Endothelial cell of umbilical vein (primary cell): ENCODE measurements around the gene IL4R. TPM values are rescaled to one million over a fixed set of nuclear protein-coding genes. Genes with fewer than 3 reads are reported as not detected.

Experiments used
- BruUV-seq: library from RNA; stranded (reverse); fragments of 400-500 nt; replicated peaks from 2 replicates; lab custom pipeline; 2021; lab: Mats Ljungman, UMichigan
- CTCF ChIA-PET: fragments of 300-600, 350-600 bp; sonication (Branson Sonifier 250); formaldehyde crosslinking; loops from one replicate; lab custom pipeline; 2021; ENCODE audit warnings: antibody characterized with exemption, inconsistent platforms; lab: Charles Lee
- POLR2A ChIA-PET: fragments of 300-600, 350-600 bp; sonication (Branson Sonifier 250); formaldehyde crosslinking; loops from one replicate; lab custom pipeline; 2021; ENCODE audit warnings: antibody characterized with exemption, inconsistent platforms; lab: Charles Lee
- DNase-seq: peaks from one replicate; pipeline ENCODE4 v3.0.0-alpha.2; 2011; ENCODE audit warnings: low read depth, low spot score
- FAIRE-seq: peaks from 2 replicates; lab custom pipeline; 2011; peaks lifted over from hg19 to GRCh38; lab: Jason Lieb, UNC
- H2AFZ ChIP-seq: 2 replicates; pipeline ENCODE4 v1.6.0; 2012; ENCODE audit warnings: low read depth, low read length, control low read depth, inconsistent platforms
- H3K27ac ChIP-seq: 2 replicates; pipeline ENCODE4 v1.5.1; 2011; ENCODE audit warnings: low read depth, mild to moderate bottlenecking, control low read depth, low read length, moderate library complexity; ENCODE audit not compliant: insufficient read depth
- H3K27me3 ChIP-seq, 2 experiments: 2 replicates each; pipeline versions ENCODE4 v1.6.0 to v1.6.1; 2011; ENCODE audit warnings: low read length in 2 of 2, mixed read lengths in 1 of 2; ENCODE audit not compliant: control insufficient read depth in 2 of 2, insufficient read depth in 2 of 2
- H3K36me3 ChIP-seq, 2 experiments: 2 replicates in 1 of 2; 3 replicates in 1 of 2; pipeline ENCODE4 v1.5.1; 2011; ENCODE audit warnings: low read length in 2 of 2, mild to moderate bottlenecking in 1 of 2, moderate library complexity in 1 of 2; ENCODE audit not compliant: control insufficient read depth in 2 of 2, insufficient read depth in 2 of 2; ENCODE audit errors: extremely low read depth in 1 of 2
- H3K4me1 ChIP-seq: 3 replicates; pipeline ENCODE4 v1.5.1; 2011; ENCODE audit warnings: mild to moderate bottlenecking, low read length; ENCODE audit not compliant: control insufficient read depth, insufficient read depth; ENCODE audit errors: extremely low read depth
- H3K4me2 ChIP-seq: 2 replicates; pipeline ENCODE4 v1.6.1; 2011; ENCODE audit warnings: low read length, control low read depth, mixed read lengths; ENCODE audit not compliant: insufficient read depth
- H3K4me3 ChIP-seq, 3 experiments: fragments of 200-600 bp in 1 of 3; sonication (generic), shearing (Covaris generic) in 1 of 3; replicated peaks in 1 of 3; 2 replicates each; pipeline ENCODE4 v1.5.1; 2011 to 2016; ENCODE audit warnings: control low read depth in 3 of 3, low read length in 3 of 3, mild to moderate bottlenecking in 2 of 3, inconsistent platforms in 1 of 3, low read depth in 1 of 3, moderate library complexity in 1 of 3; ENCODE audit not compliant: insufficient read depth in 1 of 3
- H3K79me2 ChIP-seq: 2 replicates; pipeline ENCODE4 v1.6.0; 2012; ENCODE audit warnings: low read length, inconsistent platforms; ENCODE audit not compliant: control insufficient read depth, insufficient read depth
- H3K9ac ChIP-seq: replicated peaks from 2 replicates; pipeline ENCODE3; 2011; ENCODE audit warnings: low read length, control low read depth; ENCODE audit not compliant: insufficient read depth; ENCODE audit errors: extremely low read depth
- H3K9me1 ChIP-seq: replicated peaks from 3 replicates; pipeline ENCODE4 v1.6.0; 2011; ENCODE audit warnings: mild to moderate bottlenecking, low read length; ENCODE audit not compliant: control insufficient read depth, insufficient read depth; ENCODE audit errors: extremely low read depth
- H3K9me3 ChIP-seq: replicated peaks from 2 replicates; pipeline ENCODE4 v1.5.1; 2012; ENCODE audit warnings: low read length, inconsistent platforms; ENCODE audit not compliant: control insufficient read depth, insufficient read depth
- H4K20me1 ChIP-seq: replicated peaks from 2 replicates; pipeline ENCODE3; 2011; ENCODE audit warnings: mild to moderate bottlenecking, low read length; ENCODE audit not compliant: control insufficient read depth, insufficient read depth; ENCODE audit errors: extremely low read depth
- CTCF ChIP-seq, 2 donors: IDR thresholded peaks; 1 replicate in 1 of 2; 2 replicates in 1 of 2; pipeline ENCODE4 v1.5.1; 2011; ENCODE audit warnings: low read length in 2 of 2, mild to moderate bottlenecking in 2 of 2, moderate library complexity in 2 of 2, control low read depth in 1 of 2, inconsistent platforms in 1 of 2, low read depth in 1 of 2; ENCODE audit not compliant: insufficient read depth in 1 of 2; ENCODE audit errors: extremely low read depth in 1 of 2
- EZH2 ChIP-seq: IDR thresholded peaks from 2 replicates; pipeline ENCODE4 v1.6.1; 2012; ENCODE audit warnings: borderline replicate concordance, low read depth, mild to moderate bottlenecking, moderate library complexity, low read length, inconsistent platforms; ENCODE audit not compliant: severe bottlenecking
- FOS ChIP-seq: IDR thresholded peaks from 2 replicates; pipeline ENCODE4 v1.6.1; 2011; ENCODE audit warnings: mild to moderate bottlenecking, low read length, moderate library complexity, borderline replicate concordance; ENCODE audit not compliant: insufficient read depth
- GATA2 ChIP-seq: IDR thresholded peaks from 2 replicates; pipeline ENCODE4 v1.7.0; 2011; ENCODE audit warnings: low read depth, mild to moderate bottlenecking, moderate library complexity, mixed read lengths, low read length; ENCODE audit not compliant: insufficient read length, insufficient read depth
- JUN ChIP-seq: IDR thresholded peaks from 2 replicates; pipeline ENCODE4 v1.6.1; 2011; ENCODE audit warnings: borderline replicate concordance, low read depth; ENCODE audit not compliant: insufficient read length, insufficient read depth
- MAX ChIP-seq: IDR thresholded peaks from 2 replicates; pipeline ENCODE4 v1.6.1; 2011; ENCODE audit not compliant: insufficient read depth, insufficient read length
- MYC ChIP-seq: IDR thresholded peaks from one replicate; pipeline ENCODE4 v1.6.1; 2011; ENCODE audit warnings: mild to moderate bottlenecking, low read depth, low read length
- POLR2A ChIP-seq: IDR thresholded peaks from 2 replicates; pipeline ENCODE4 v1.6.1; 2012; ENCODE audit warnings: low read depth, mild to moderate bottlenecking, control low read depth, low read length
- POLR2AphosphoS5 ChIP-seq: IDR thresholded peaks from 2 replicates; pipeline ENCODE4 v1.6.1; 2012; ENCODE audit warnings: low read depth, mild to moderate bottlenecking, control low read depth, low read length, moderate library complexity; ENCODE audit not compliant: insufficient read depth
- dilution Hi-C: fragments of 300-500 bp; cut with MboI; formaldehyde crosslinking; loops from one replicate; pipeline ENCODE4 v1.15.0; 2019; ENCODE audit warnings: low sequenced_read_pairs; ENCODE audit not compliant: extremely low pct_ligation_motif_present
- intact Hi-C: fragments of 100-400 bp; cut with micrococcal nuclease; formaldehyde crosslinking; loops from one replicate; pipeline ENCODE4 v1.10.0; 2022
- polyA plus RNA-seq, 4 experiments: library from polyadenylated mRNA; depleted of rRNA in 3 of 4; stranded (reverse) in 3 of 4; unstranded in 1 of 4; fragments of >200 nt; gene quantifications; 2 replicates each; pipeline versions ENCODE4 v1.2.1 to v1.2.3, GENCODE V29; 2011 to 2012; ENCODE audit warnings: missing spikeins in 1 of 4
- total RNA-seq: library from RNA; stranded (reverse); gene quantifications from 2 replicates; pipeline ENCODE4 v1.2.3, GENCODE V29; 2021

Gene IL4R
- total and polyA plus RNA-seq, 2 donors (not counting 3 experiments of a cell fraction or from before 2014, with no cell fraction given), result 138 to 139 TPM

GRCh38 chr16:27387724-27388123, 74.0 kb downstream of the IL4R start:
- CTCF ChIA-PET, result interaction anchor here (0.8 to 1.4 kb wide), 3 partner anchors 13 to 208 kb away, joined by 3 to 4 read pairs (median 3); no protein-coding TSS in a partner anchor
- no peak for DNase-seq
- no TSS peak for BruUV-seq
- Histone ChIP-seq H3K9me1 (no peaks in the 10 kb centered on the region), H3K4me2 (no peak overlapping the region), H3K27me3 (peaks cover 13 to 16% of the 10 kb centered on the region in 2 experiments), H2AFZ (no peak overlapping the region), H3K9me3 (no peaks in the 10 kb centered on the region), H3K36me3 (no peaks in the 10 kb centered on the region), H3K4me1 (no peaks in the 10 kb centered on the region), H3K27ac (no peak overlapping the region), H3K4me3 (no peak overlapping the region), H4K20me1 (no peaks in the 10 kb centered on the region), H3K9ac (no peak overlapping the region), H3K79me2 (no peaks in the 10 kb centered on the region)
- dilution Hi-C loops, result no loop called here
- intact Hi-C loops, result no loop called here
- TF ChIP-seq POLR2AphosphoS5, result no peak
- TF ChIP-seq POLR2A, result no peak
- no peak for TF ChIP-seq CTCF (IDR thresholded peaks at IDR 0.05; ENCODE audit: extremely low read depth in 1 of 2, insufficient read depth in 1 of 2, low read depth in 1 of 2, low read length in 2 of 2)
- no peak for TF ChIP-seq GATA2
- no peak for TF ChIP-seq FOS
- no peak for TF ChIP-seq EZH2
- TF ChIP-seq MYC, result no peak
- no peak for TF ChIP-seq MAX
- no peak for TF ChIP-seq JUN
- POLR2A ChIA-PET, result no interaction called here
- no peak for FAIRE-seq
